PC-3 (cell line): Measurements from ENCODE around the gene RNU5D-1. TPM values are rescaled to one million over a fixed set of nuclear protein-coding genes. Genes with fewer than 3 reads are reported as not detected.

Experiments
- ATAC-seq: fragments of 200-7000 bp; cut with Tn5 transposase; 2 replicates; pipeline ENCODE4 v1.9.1; 2020; ENCODE audit warnings: mild to moderate bottlenecking, moderate library complexity
- BruUV-seq: library from RNA; stranded (reverse); fragments of 400-500 nt; replicated peaks from 2 replicates; lab custom pipeline; 2021; lab: Mats Ljungman, UMichigan
- CTCF ChIA-PET: fragments of 300-600 bp; sonication (Branson Sonifier 250); formaldehyde crosslinking; loops from one replicate; lab custom pipeline; 2022; ENCODE audit warnings: antibody characterized with exemption; lab: Charles Lee
- POLR2A ChIA-PET: fragments of 300-600 bp; sonication (Branson Sonifier 250); formaldehyde crosslinking; loops from one replicate; lab custom pipeline; 2022; ENCODE audit warnings: antibody characterized with exemption; ENCODE audit not compliant: unreplicated experiment; lab: Charles Lee
- DNase-seq: peaks from one replicate; pipeline ENCODE4 v3.0.0-alpha.2; 2015
- H2AFZ ChIP-seq: fragments of 300-600 bp; sonication (generic); 2 replicates; pipeline ENCODE4 v1.6.0; 2016; ENCODE audit warnings: antibody characterized with exemption, low read length
- H3F3A ChIP-seq: fragments of 300-600 bp; sonication (generic); one replicate; pipeline ENCODE4 v1.6.0; 2017; ENCODE audit warnings: antibody characterized with exemption, low read length, control low read depth, mild to moderate bottlenecking; ENCODE audit not compliant: unreplicated experiment
- H3K27ac ChIP-seq: fragments of 300-600 bp; sonication (generic); 2 replicates; pipeline ENCODE4 v1.5.1; 2016; ENCODE audit warnings: mild to moderate bottlenecking, low read length
- H3K27me3 ChIP-seq: fragments of 300-600 bp; sonication (generic); 2 replicates; pipeline ENCODE4 v1.6.1; 2016; ENCODE audit warnings: low read length, mixed read lengths
- H3K36me3 ChIP-seq: fragments of 300-600 bp; sonication (generic); 2 replicates; pipeline ENCODE4 v1.6.1; 2016; ENCODE audit warnings: low read depth, mixed run types, low read length, mixed read lengths
- H3K4me1 ChIP-seq: fragments of 300-600 bp; sonication (generic); 2 replicates; pipeline ENCODE4 v1.5.1; 2016; ENCODE audit warnings: low read length; ENCODE audit not compliant: insufficient read depth
- H3K4me2 ChIP-seq: fragments of 300-600 bp; sonication (generic); 2 replicates; pipeline ENCODE4 v1.6.0; 2016; ENCODE audit warnings: low read length
- H3K4me3 ChIP-seq: fragments of 300-600 bp; sonication (generic); 2 replicates; pipeline ENCODE4 v1.5.1; 2016; ENCODE audit warnings: mild to moderate bottlenecking, low read length, mixed read lengths
- H3K79me2 ChIP-seq: fragments of 300-600 bp; sonication (generic); 2 replicates; pipeline ENCODE4 v1.6.1; 2017; ENCODE audit warnings: low read length, mixed read lengths
- H3K9ac ChIP-seq: fragments of 300-600 bp; sonication (generic); 2 replicates; pipeline ENCODE4 v1.6.0; 2016; ENCODE audit warnings: mild to moderate bottlenecking, low read length
- H3K9me2 ChIP-seq: fragments of 300-600 bp; sonication (generic); replicated peaks from 2 replicates; pipeline ENCODE4 v1.6.1; 2016; ENCODE audit warnings: mixed run types, low read length, mixed read lengths
- H3K9me3 ChIP-seq: fragments of 300-600 bp; sonication (generic); 2 replicates; pipeline ENCODE4 v1.6.1; 2016; ENCODE audit warnings: low read length, mixed read lengths
- H4K20me1 ChIP-seq: fragments of 300-600 bp; sonication (generic); 2 replicates; pipeline ENCODE4 v1.6.1; 2016; ENCODE audit warnings: low read length, mixed read lengths
- EZH2 ChIP-seq: fragments of 300-600 bp; sonication (generic); IDR thresholded peaks from one replicate; pipeline ENCODE4 v1.6.1; 2017; ENCODE audit warnings: antibody characterized with exemption, mild to moderate bottlenecking, low read length; ENCODE audit not compliant: unreplicated experiment
- EZH2phosphoT487 ChIP-seq: fragments of 300-600 bp; sonication (generic); IDR thresholded peaks from 2 replicates; pipeline ENCODE4 v1.6.1; 2018; ENCODE audit warnings: mild to moderate bottlenecking, antibody characterized with exemption, low read length, borderline replicate concordance
- intact Hi-C: fragments of 100-400 bp; cut with micrococcal nuclease; formaldehyde crosslinking; loops from 2 replicates; pipeline ENCODE4 v1.9.0; 2023
- total RNA-seq: library from RNA; depleted of rRNA; stranded (reverse); fragments of >200 nt; gene quantifications from 2 replicates; pipeline ENCODE4 v1.2.3, GENCODE V29; 2014
- TF ChIP-seq, protein P1 (sequence below): fragments of 300-600 bp; sonication (generic); conservative IDR thresholded peaks from 2 replicates; pipeline ENCODE4 v1.5.1; 2017; ENCODE audit warnings: antibody characterized with exemption, low read depth, mild to moderate bottlenecking, low read length

Gene RNU5D-1
- total RNA-seq, 1 experiment from 2014 or later = not detected

DNA sequence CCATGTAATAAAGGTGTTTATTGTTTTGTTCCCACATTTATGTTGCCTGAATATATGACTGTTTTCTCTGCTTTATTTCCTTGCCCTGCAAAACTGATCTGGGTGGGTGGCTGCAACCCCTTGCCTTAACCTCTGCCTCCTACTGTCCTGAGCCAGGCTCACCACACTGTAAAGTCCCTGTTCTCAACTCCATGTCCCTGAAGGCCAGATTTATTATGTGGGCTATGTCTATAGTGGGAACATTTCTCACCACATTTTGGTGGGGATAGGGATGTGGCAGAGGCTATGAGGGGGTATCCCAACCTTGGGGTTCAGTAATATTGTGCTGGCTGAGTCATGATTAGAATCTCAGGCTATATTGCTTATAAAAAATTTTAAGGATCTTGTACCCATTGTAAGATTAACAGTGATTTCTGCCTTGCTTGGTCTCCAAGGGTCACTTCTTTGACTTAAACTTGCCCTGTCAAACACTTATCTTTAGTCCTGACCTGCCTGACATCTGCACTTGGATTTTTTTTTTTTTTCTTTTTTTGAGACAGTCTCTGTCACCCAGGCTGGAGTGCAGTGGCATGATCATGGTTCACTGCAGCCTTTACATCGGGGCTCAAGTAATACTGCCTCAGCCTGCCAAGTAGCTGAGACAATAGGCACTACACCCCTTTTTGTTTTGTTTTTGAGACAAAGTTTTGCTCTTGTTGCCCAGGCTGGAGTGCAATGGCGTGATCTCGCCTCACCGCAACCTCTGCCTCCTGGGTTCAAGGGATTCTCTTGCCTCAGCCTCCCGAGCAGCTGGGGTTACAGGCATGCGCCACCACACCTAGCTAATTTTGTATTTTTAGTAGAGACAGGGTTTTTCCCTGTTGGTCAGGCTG lies 48.0 kb upstream of the RNU5D-1 start:
- H3K9ac ChIP-seq = no peak overlapping the region
- H4K20me1 ChIP-seq = peaks cover 40% of the 10 kb centered on the region
- DNase-seq = no peak
- H2AFZ ChIP-seq = no peak overlapping the region
- no peaks in the 10 kb centered on the region for H3K27me3 ChIP-seq
- peaks cover 46% of the 10 kb centered on the region for H3K79me2 ChIP-seq
- H3K4me2 ChIP-seq = no peak overlapping the region
- CTCF ChIA-PET = no interaction called here
- peaks cover 55% of the 10 kb centered on the region for H3K36me3 ChIP-seq
- intact Hi-C loops = no loop called here
- TF ChIP-seq EZH2 (no peak), EZH2phosphoT487 (no peak)
- TF ChIP-seq, protein P1, sequence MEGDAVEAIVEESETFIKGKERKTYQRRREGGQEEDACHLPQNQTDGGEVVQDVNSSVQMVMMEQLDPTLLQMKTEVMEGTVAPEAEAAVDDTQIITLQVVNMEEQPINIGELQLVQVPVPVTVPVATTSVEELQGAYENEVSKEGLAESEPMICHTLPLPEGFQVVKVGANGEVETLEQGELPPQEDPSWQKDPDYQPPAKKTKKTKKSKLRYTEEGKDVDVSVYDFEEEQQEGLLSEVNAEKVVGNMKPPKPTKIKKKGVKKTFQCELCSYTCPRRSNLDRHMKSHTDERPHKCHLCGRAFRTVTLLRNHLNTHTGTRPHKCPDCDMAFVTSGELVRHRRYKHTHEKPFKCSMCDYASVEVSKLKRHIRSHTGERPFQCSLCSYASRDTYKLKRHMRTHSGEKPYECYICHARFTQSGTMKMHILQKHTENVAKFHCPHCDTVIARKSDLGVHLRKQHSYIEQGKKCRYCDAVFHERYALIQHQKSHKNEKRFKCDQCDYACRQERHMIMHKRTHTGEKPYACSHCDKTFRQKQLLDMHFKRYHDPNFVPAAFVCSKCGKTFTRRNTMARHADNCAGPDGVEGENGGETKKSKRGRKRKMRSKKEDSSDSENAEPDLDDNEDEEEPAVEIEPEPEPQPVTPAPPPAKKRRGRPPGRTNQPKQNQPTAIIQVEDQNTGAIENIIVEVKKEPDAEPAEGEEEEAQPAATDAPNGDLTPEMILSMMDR = no peak
- H3K4me3 ChIP-seq = no peak overlapping the region
- H3K27ac ChIP-seq = no peak overlapping the region
- POLR2A ChIA-PET = no interaction called here
- no peaks in the 10 kb centered on the region for H3K9me2 ChIP-seq
- ATAC-seq = no peak
- no peaks in the 10 kb centered on the region for H3K9me3 ChIP-seq
- peaks cover 15% of the 10 kb centered on the region for H3K4me1 ChIP-seq
- H3F3A ChIP-seq = peaks cover 11% of the 10 kb centered on the region
- BruUV-seq = no TSS peak

DNA sequence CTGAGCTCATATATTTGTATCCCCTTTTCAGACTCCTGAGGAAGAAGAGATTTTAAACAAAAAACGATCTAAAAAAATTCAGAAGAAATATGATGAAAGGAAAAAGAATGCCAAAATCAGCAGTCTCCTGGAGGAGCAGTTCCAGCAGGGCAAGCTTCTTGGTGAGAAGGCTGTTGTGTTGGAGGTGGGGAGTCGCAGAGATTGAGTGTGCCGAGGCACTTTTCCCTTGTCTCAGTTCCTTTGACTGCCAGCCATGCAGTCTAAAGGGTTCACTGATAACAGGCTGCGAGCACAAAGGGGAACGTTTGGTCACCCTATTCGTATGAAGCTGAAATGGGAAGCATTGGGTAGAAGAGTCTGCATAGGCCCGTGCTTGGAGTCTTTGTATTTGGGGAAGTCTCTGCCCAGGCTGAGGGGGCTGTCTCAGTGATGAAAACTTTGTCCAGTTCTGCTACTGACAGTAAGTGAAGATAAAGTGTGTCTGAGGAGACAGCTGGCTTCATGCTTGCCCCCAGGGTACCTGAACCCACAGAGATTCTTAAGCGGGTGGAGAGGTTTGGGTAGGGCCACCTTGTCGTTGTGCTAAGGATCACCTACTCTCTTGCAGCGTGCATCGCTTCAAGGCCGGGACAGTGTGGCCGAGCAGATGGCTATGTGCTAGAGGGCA lies 47.1 kb upstream of the RNU5D-1 start:
- H3K9ac ChIP-seq = no peak overlapping the region
- H4K20me1 ChIP-seq = peaks cover 40% of the 10 kb centered on the region
- H2AFZ ChIP-seq = no peak overlapping the region
- CTCF ChIA-PET = no interaction called here
- H3K4me3 ChIP-seq = peak overlapping the region; percentile 89
- TF ChIP-seq EZH2 = no peak
- TF ChIP-seq, protein P1 = no peak
- no peak for TF ChIP-seq EZH2phosphoT487
- H3F3A ChIP-seq = peaks cover 11% of the 10 kb centered on the region
- intact Hi-C loops = no loop called here
- no peak overlapping the region for H3K27ac ChIP-seq
- POLR2A ChIA-PET = interaction anchor here (0.5 kb wide), 2 partner anchors 22 to 52 kb away, joined by 3 to 4 read pairs; partner anchors contain the start of gene PLK3
- H3K4me2 ChIP-seq = peak overlapping the region; percentile 91
- no peaks in the 10 kb centered on the region for H3K9me3 ChIP-seq
- peaks cover 15% of the 10 kb centered on the region for H3K4me1 ChIP-seq
- H3K27me3 ChIP-seq = no peaks in the 10 kb centered on the region
- BruUV-seq = no TSS peak
- H3K79me2 ChIP-seq = peaks cover 46% of the 10 kb centered on the region
- ATAC-seq (no peak), DNase-seq (peak; percentile 1)
- peaks cover 55% of the 10 kb centered on the region for H3K36me3 ChIP-seq
- H3K9me2 ChIP-seq = no peaks in the 10 kb centered on the region
